CD4-positive, alpha-beta memory T cell (primary cell): ENCODE data around the gene ADAMTSL1. TPM values are rescaled to one million over a fixed set of nuclear protein-coding genes. Genes with fewer than 3 reads are reported as not detected.

Experiments
- CTCF ChIA-PET: fragments of 350-600 bp; sonication (Branson Sonifier 250); formaldehyde crosslinking; loops from one replicate; lab custom pipeline; 2021; ENCODE audit warnings: inconsistent platforms; ENCODE audit not compliant: partially characterized antibody; lab: Charles Lee
- POLR2A ChIA-PET: fragments of 350-600 bp; sonication (Branson Sonifier 250); formaldehyde crosslinking; loops from one replicate; lab custom pipeline; 2021; ENCODE audit not compliant: partially characterized antibody; lab: Charles Lee
- DNase-seq, 5 donors: peaks; one replicate each; pipeline versions ENCODE4 v3.0.0 to v3.0.0-alpha.2; 2020 to 2022; ENCODE audit warnings: mixed read lengths in 1 of 5
- H3K27ac ChIP-seq: one replicate; pipeline ENCODE4 v1.7.0; 2013; ENCODE audit warnings: low read depth, low read length
- H3K27me3 ChIP-seq: 2 replicates; pipeline ENCODE4 v1.7.0; 2013; ENCODE audit warnings: mild to moderate bottlenecking, low read length, moderate library complexity; ENCODE audit not compliant: insufficient read depth
- H3K36me3 ChIP-seq: 2 replicates; pipeline ENCODE4 v1.7.0; 2013; ENCODE audit warnings: mild to moderate bottlenecking, low read length, moderate library complexity; ENCODE audit not compliant: insufficient read depth
- H3K4me1 ChIP-seq: 2 replicates; pipeline ENCODE4 v1.7.0; 2013; ENCODE audit warnings: mild to moderate bottlenecking, low read length, moderate library complexity; ENCODE audit not compliant: insufficient read depth
- H3K4me3 ChIP-seq, 2 donors: one replicate each; pipeline ENCODE4 v1.7.0; 2013; ENCODE audit warnings: low read length in 2 of 2, mild to moderate bottlenecking in 1 of 2
- H3K9me3 ChIP-seq, 2 donors: one replicate each; pipeline ENCODE4 v1.7.0; 2013; ENCODE audit warnings: low read length in 2 of 2, control low read depth in 1 of 2; ENCODE audit not compliant: control insufficient read depth in 1 of 2
- H3K27ac Mint-ChIP-seq, 7 donors: one replicate each; pipeline ENCODE4 v1.8.0; 2020 to 2021; ENCODE audit warnings: mixed read lengths in 7 of 7, mild to moderate bottlenecking in 6 of 7, inconsistent platforms in 3 of 7, moderate library complexity in 3 of 7
- H3K27me3 Mint-ChIP-seq, 2 donors: one replicate each; pipeline ENCODE4 v1.8.0; 2020 to 2021; ENCODE audit warnings: mixed read lengths in 2 of 2
- H3K36me3 Mint-ChIP-seq, 2 donors: one replicate each; pipeline ENCODE4 v1.8.0; 2020 to 2021; ENCODE audit warnings: mixed read lengths in 2 of 2, inconsistent platforms in 1 of 2, mild to moderate bottlenecking in 1 of 2
- H3K4me1 Mint-ChIP-seq, 4 donors: one replicate each; pipeline ENCODE4 v1.8.0; 2020 to 2021; ENCODE audit warnings: mixed read lengths in 4 of 4, mild to moderate bottlenecking in 1 of 4
- H3K4me3 Mint-ChIP-seq, 8 donors: one replicate each; pipeline ENCODE4 v1.8.0; 2020 to 2021; ENCODE audit warnings: mixed read lengths in 8 of 8, mild to moderate bottlenecking in 7 of 8, moderate library complexity in 6 of 8, inconsistent platforms in 3 of 8
- H3K9me3 Mint-ChIP-seq, 8 donors: one replicate each; pipeline ENCODE4 v1.8.0; 2020 to 2021; ENCODE audit warnings: mixed read lengths in 8 of 8, mild to moderate bottlenecking in 5 of 8, inconsistent platforms in 3 of 8, moderate library complexity in 1 of 8
- intact Hi-C: fragments of 100-400 bp; cut with micrococcal nuclease; formaldehyde crosslinking; loops from one replicate; pipeline ENCODE4 v1.15.1; 2023
- polyA plus RNA-seq, 2 donors: library from polyadenylated mRNA; unstranded; fragments of 300-500 nt; fragmentation: Illumina TruSeq; gene quantifications; one replicate each; pipeline ENCODE4 v1.2.3, GENCODE V29; 2021
- total RNA-seq, 2 experiments: library from RNA; stranded (reverse); gene quantifications; one replicate each; pipeline ENCODE4 v1.2.3, GENCODE V29; 2021

The ADAMTSL1 gene
- total and polyA plus RNA-seq, 4 experiments from 2014 or later, result not detected

GRCh38 chr9:18678821-18679590, 205.1 kb downstream of the ADAMTSL1 start:
- no peaks in the 10 kb centered on the region for H3K36me3 Mint-ChIP-seq
- POLR2A ChIA-PET, result no interaction called here

GRCh38 chr9:18682907-18683306, 209.0 kb downstream of the ADAMTSL1 start:
- ChIA-PET POLR2A (no interaction called here), CTCF (interaction anchor here (0.7 kb wide), 1 partner anchor 15 kb away, joined by 3 read pairs; no protein-coding TSS in a partner anchor)
- H3K27ac ChIP-seq, result no peak overlapping the region
- no peaks in the 10 kb centered on the region for H3K36me3 ChIP-seq
- H3K4me1 ChIP-seq, result no peaks in the 10 kb centered on the region
- no peak overlapping the region for H3K4me3 ChIP-seq
- H3K9me3 Mint-ChIP-seq, result no peaks in the 10 kb centered on the region
- no peak overlapping the region for H3K27ac Mint-ChIP-seq
- no peaks in the 10 kb centered on the region for H3K9me3 ChIP-seq
- H3K36me3 Mint-ChIP-seq, result no peaks in the 10 kb centered on the region
- no peaks in the 10 kb centered on the region for H3K27me3 ChIP-seq
- H3K4me1 Mint-ChIP-seq, result no peaks in the 10 kb centered on the region
- DNase-seq, result no peak
- no peak overlapping the region for H3K4me3 Mint-ChIP-seq
- intact Hi-C loops, result no loop called here
- H3K27me3 Mint-ChIP-seq, result no peaks in the 10 kb centered on the region

More at GRCh38 chr9:18678821-18679590, 205.1 kb downstream of the ADAMTSL1 start:
- CTCF ChIA-PET, result no interaction called here
- H3K36me3 ChIP-seq, result no peaks in the 10 kb centered on the region
- Mint-ChIP-seq H3K27ac (no peak overlapping the region), H3K4me1 (no peaks in the 10 kb centered on the region), H3K27me3 (peaks cover 0 to 2% of the 10 kb centered on the region in 2 donors), H3K9me3 (no peaks in the 10 kb centered on the region), H3K4me3 (no peak overlapping the region)
- intact Hi-C loops, result no loop called here
- H3K4me1 ChIP-seq, result no peaks in the 10 kb centered on the region
- no peak overlapping the region for H3K4me3 ChIP-seq
- no peak overlapping the region for H3K27ac ChIP-seq
- DNase-seq, result no peak
- no peaks in the 10 kb centered on the region for H3K27me3 ChIP-seq
- no peaks in the 10 kb centered on the region for H3K9me3 ChIP-seq

- H3K9me3 ChIP-seq, result no peaks in the 10 kb centered on the region
- H3K4me3 Mint-ChIP-seq, result no peak overlapping the region
- H3K4me1 ChIP-seq, result no peaks in the 10 kb centered on the region
- intact Hi-C loops, result no loop called here
- no peak for DNase-seq
- no peaks in the 10 kb centered on the region for H3K4me1 Mint-ChIP-seq
- ChIA-PET POLR2A (no interaction called here), CTCF (interaction anchor here (0.7 kb wide), 1 partner anchor 16 kb away, joined by 3 read pairs; no protein-coding TSS in a partner anchor)
- H3K27ac Mint-ChIP-seq, result no peak overlapping the region
- H3K27me3 ChIP-seq, result no peaks in the 10 kb centered on the region
- H3K27ac ChIP-seq, result no peak overlapping the region
- no peaks in the 10 kb centered on the region for H3K36me3 Mint-ChIP-seq
- H3K27me3 Mint-ChIP-seq, result no peaks in the 10 kb centered on the region
- H3K4me3 ChIP-seq, result no peak overlapping the region
- H3K9me3 Mint-ChIP-seq, result no peaks in the 10 kb centered on the region
- H3K36me3 ChIP-seq, result no peaks in the 10 kb centered on the region
Observed at GRCh38 chr9:18683312-18683711, 209.4 kb downstream of the ADAMTSL1 start.

GRCh38 chr9:18683851-18684250, 209.9 kb downstream of the ADAMTSL1 start:
- no peak overlapping the region for H3K4me3 Mint-ChIP-seq
- no peaks in the 10 kb centered on the region for H3K4me1 Mint-ChIP-seq
- POLR2A ChIA-PET, result no interaction called here
- H3K27me3 Mint-ChIP-seq, result no peaks in the 10 kb centered on the region
- H3K36me3 Mint-ChIP-seq, result no peaks in the 10 kb centered on the region
- Histone ChIP-seq H3K36me3 (no peaks in the 10 kb centered on the region), H3K27me3 (no peaks in the 10 kb centered on the region), H3K4me1 (no peaks in the 10 kb centered on the region), H3K4me3 (no peak overlapping the region), H3K9me3 (no peaks in the 10 kb centered on the region), H3K27ac (no peak overlapping the region)
- intact Hi-C loops, result no loop called here
- H3K27ac Mint-ChIP-seq, result no peak overlapping the region
- CTCF ChIA-PET, result interaction anchor here (0.7 kb wide), 1 partner anchor 20 kb away, joined by 3 read pairs; no protein-coding TSS in a partner anchor
- no peak for DNase-seq
- no peaks in the 10 kb centered on the region for H3K9me3 Mint-ChIP-seq

GRCh38 chr9:18684593-18685317, 210.8 kb downstream of the ADAMTSL1 start:
- no peaks in the 10 kb centered on the region for H3K36me3 Mint-ChIP-seq
- no peaks in the 10 kb centered on the region for H3K4me1 Mint-ChIP-seq
- ChIA-PET POLR2A (no interaction called here), CTCF (interaction anchor here (0.7 kb wide), 1 partner anchor 19 kb away, joined by 3 read pairs; no protein-coding TSS in a partner anchor)
- Histone ChIP-seq H3K9me3 (no peaks in the 10 kb centered on the region), H3K27ac (no peak overlapping the region), H3K27me3 (no peaks in the 10 kb centered on the region), H3K4me1 (no peaks in the 10 kb centered on the region), H3K36me3 (no peaks in the 10 kb centered on the region), H3K4me3 (no peak overlapping the region)
- no peak overlapping the region for H3K27ac Mint-ChIP-seq
- H3K9me3 Mint-ChIP-seq, result no peaks in the 10 kb centered on the region
- no peaks in the 10 kb centered on the region for H3K27me3 Mint-ChIP-seq
- intact Hi-C loops, result no loop called here
- no peak overlapping the region for H3K4me3 Mint-ChIP-seq
- no peak for DNase-seq

GRCh38 chr9:18688581-18689565, 214.9 kb downstream of the ADAMTSL1 start:
- H3K27ac ChIP-seq, result no peak overlapping the region
- H3K4me1 ChIP-seq, result no peaks in the 10 kb centered on the region
- H3K4me1 Mint-ChIP-seq, result no peaks in the 10 kb centered on the region
- H3K36me3 Mint-ChIP-seq, result no peaks in the 10 kb centered on the region
- H3K9me3 Mint-ChIP-seq, result peaks cover 0 to 5% (median 2%) of the 10 kb centered on the region in 8 donors
- intact Hi-C loops, result no loop called here
- H3K36me3 ChIP-seq, result no peaks in the 10 kb centered on the region
- H3K27ac Mint-ChIP-seq, result no peak overlapping the region
- H3K9me3 ChIP-seq, result no peaks in the 10 kb centered on the region
- POLR2A ChIA-PET, result no interaction called here
- peaks cover 0 to 2% of the 10 kb centered on the region in 2 donors for H3K27me3 Mint-ChIP-seq
- no peak overlapping the region for H3K4me3 ChIP-seq
- H3K27me3 ChIP-seq, result no peaks in the 10 kb centered on the region
- CTCF ChIA-PET, result interaction anchor here (0.7 kb wide), 1 partner anchor 13 kb away, joined by 3 read pairs; no protein-coding TSS in a partner anchor
- no peak overlapping the region for H3K4me3 Mint-ChIP-seq
- no peak for DNase-seq
